NB4 (cell line): Measurements from ENCODE around the gene RNF17.

Source experiments
- CTCF ChIP-seq: IDR thresholded peaks from one replicate; pipeline ENCODE4 v1.5.1; 2012; ENCODE audit warnings: low read depth, low read length
- MAX ChIP-seq: IDR thresholded peaks from 2 replicates; pipeline ENCODE4 v1.6.1; 2011; ENCODE audit warnings: low read depth, low read length
- MYC ChIP-seq: IDR thresholded peaks from 2 replicates; pipeline ENCODE4 v1.6.1; 2011; ENCODE audit warnings: low read depth, low read length
- POLR2A ChIP-seq: IDR thresholded peaks from 2 replicates; pipeline ENCODE4 v1.6.1; 2011; ENCODE audit warnings: mild to moderate bottlenecking; ENCODE audit not compliant: insufficient read length; ENCODE audit errors: extremely low read depth

GRCh38 chr13:24858953-24859352 lies 95.0 kb downstream of the RNF17 start:
- no peak for TF ChIP-seq CTCF
- TF ChIP-seq POLR2A, result no peak
- TF ChIP-seq MYC, result no peak
- TF ChIP-seq MAX, result no peak
